ENCODE measurements around the gene ARHGEF11. TPM values are rescaled to one million over a fixed set of nuclear protein-coding genes. Genes with fewer than 3 reads are reported as not detected.

The ARHGEF11 gene
- total and polyA plus RNA-seq, 9 of the 15 experiments (the other 6 are each of a cell fraction or from before 2014, with no cell fraction given), result 0.14 to 15.5 (median 9.0) TPM

GRCh38 chr1:156920233-156921052 is 125.1 kb downstream of the ARHGEF11 start, which contains the start of gene LRRC71 (continued):
- TF ChIP-seq PRMT5 (CRISPR knock-in tag; IDR thresholded peaks at IDR 0.05) (no peak), C11orf30 (IDR thresholded peaks at IDR 0.05; ENCODE audit: low read depth) (no peak), SMC3 (conservative IDR thresholded peaks at IDR 0.05; ENCODE audit: insufficient read depth, low read depth, low read length) (peak; percentile 92), ZNF398 (CRISPR knock-in tag; IDR thresholded peaks at IDR 0.05) (no peak), DACH1 (IDR thresholded peaks at IDR 0.05; ENCODE audit: partially characterized antibody) (no peak), JUN (IDR thresholded peaks at IDR 0.05; ENCODE audit: borderline replicate concordance, low read depth, low read length) (0 out of 2 replicates have a peak, but pooled peaks have one; percentile 36), JUN (CRISPR knock-in tag; IDR thresholded peaks at IDR 0.05; ENCODE audit: borderline replicate concordance) (no peak), MTA2 (IDR thresholded peaks at IDR 0.05; ENCODE audit: low read depth) (0 out of 2 replicates have a peak, but pooled peaks have one; percentile 3), ATF4 (CRISPR knock-in tag; IDR thresholded peaks at IDR 0.05) (no peak), CHD1 (IDR thresholded peaks at IDR 0.05; ENCODE audit: low read length) (no peak), ZNF717 (CRISPR knock-in tag; IDR thresholded peaks at IDR 0.05) (no peak), LCOR (CRISPR knock-in tag; IDR thresholded peaks at IDR 0.05) (peak; percentile 87; the same call in 1 of the 2 replicates), CXXC5 (CRISPR knock-in tag; IDR thresholded peaks at IDR 0.05) (peak; percentile 83), TGIF2 (CRISPR knock-in tag; IDR thresholded peaks at IDR 0.05) (no peak), SMARCA4 (IDR thresholded peaks at IDR 0.05) (no peak), YBX1 (IDR thresholded peaks at IDR 0.05) (no peak), ARID2 (IDR thresholded peaks at IDR 0.05) (peak; percentile 86; the same call in 1 of the 2 replicates), ETV1 (tag; conservative IDR thresholded peaks at IDR 0.05; ENCODE audit: low read depth) (peak; percentile 48; the same call in 1 of the 2 replicates), HDAC3 (IDR thresholded peaks at IDR 0.05; ENCODE audit: borderline replicate concordance, partially characterized antibody) (no peak), SIN3B (IDR thresholded peaks at IDR 0.05; ENCODE audit: low read depth) (no peak), TCF3 (CRISPR knock-in tag; IDR thresholded peaks at IDR 0.05) (0 out of 2 replicates have a peak, but pooled peaks have one; percentile 45), AFF4 (CRISPR knock-in tag; IDR thresholded peaks at IDR 0.05) (no peak), NR1H2 (CRISPR knock-in tag; IDR thresholded peaks at IDR 0.05) (no peak)

All from K562 (cell line).